H9 (cell line): ENCODE measurements around the gene MKRN2OS. TPM values are rescaled to one million over a fixed set of nuclear protein-coding genes. Genes with fewer than 3 reads are reported as not detected.
A peak's percentile ranks its signal among the peaks of the same experiment; 100 is the strongest.

Experiments used
- DNase-seq: peaks from one replicate; pipeline ENCODE4 v3.0.0-alpha.2; 2017
- H2AFZ ChIP-seq: one replicate; pipeline ENCODE4 v1.6.1; 2013; ENCODE audit warnings: mild to moderate bottlenecking, low read length, control low read depth, moderate library complexity
- H2AK5ac ChIP-seq: 2 replicates; pipeline ENCODE4 v1.6.1; 2013; ENCODE audit warnings: low read length, control low read depth, mixed read lengths; ENCODE audit not compliant: insufficient read length
- H2BK120ac ChIP-seq: one replicate; pipeline ENCODE4 v1.6.1; 2013; ENCODE audit warnings: low read depth, mild to moderate bottlenecking, low read length, control low read depth, inconsistent platforms; ENCODE audit not compliant: poor library complexity, severe bottlenecking
- H2BK12ac ChIP-seq: 2 replicates; pipeline ENCODE4 v1.6.1; 2013; ENCODE audit warnings: low read length, control low read depth, mixed read lengths, low read depth; ENCODE audit not compliant: insufficient read length
- H2BK15ac ChIP-seq: 2 replicates; pipeline ENCODE4 v1.6.1; 2013; ENCODE audit warnings: low read depth, low read length, control low read depth
- H2BK20ac ChIP-seq: one replicate; pipeline ENCODE4 v1.6.1; 2013; ENCODE audit warnings: low read depth, mild to moderate bottlenecking, low read length, control low read depth, inconsistent platforms; ENCODE audit not compliant: poor library complexity, severe bottlenecking
- H2BK5ac ChIP-seq: 2 replicates; pipeline ENCODE4 v1.6.1; 2013; ENCODE audit warnings: low read length, control low read depth, mixed read lengths; ENCODE audit not compliant: insufficient read length
- H3K14ac ChIP-seq: 2 replicates; pipeline ENCODE4 v1.6.1; 2013; ENCODE audit warnings: low read length, control low read depth; ENCODE audit not compliant: insufficient read depth
- H3K18ac ChIP-seq: 2 replicates; pipeline ENCODE4 v1.6.1; 2013; ENCODE audit warnings: low read depth, mild to moderate bottlenecking, mixed read lengths, low read length, control low read depth; ENCODE audit not compliant: insufficient read length
- H3K23ac ChIP-seq: 2 replicates; pipeline ENCODE4 v1.6.1; 2013; ENCODE audit warnings: low read length, control low read depth, mixed read lengths, low read depth; ENCODE audit not compliant: insufficient read length
- H3K23me2 ChIP-seq: 2 replicates; pipeline ENCODE4 v1.6.1; 2013; ENCODE audit warnings: low read depth, mild to moderate bottlenecking, mixed read lengths, low read length, control low read depth; ENCODE audit not compliant: insufficient read length, poor library complexity, severe bottlenecking
- H3K27ac ChIP-seq: 2 replicates; pipeline ENCODE4 v1.5.1; 2013; ENCODE audit warnings: low read length, control low read depth, mixed read lengths, low read depth; ENCODE audit not compliant: insufficient read length
- H3K27me3 ChIP-seq: 2 replicates; pipeline ENCODE4 v1.6.1; 2013; ENCODE audit warnings: low read length, control low read depth, inconsistent platforms; ENCODE audit not compliant: insufficient read depth
- H3K4ac ChIP-seq: 2 replicates; pipeline ENCODE4 v1.6.1; 2013; ENCODE audit warnings: low read depth, mild to moderate bottlenecking, control low read depth, inconsistent platforms, low read length, moderate library complexity
- H3K4me1 ChIP-seq: 2 replicates; pipeline ENCODE4 v1.6.1; 2013; ENCODE audit warnings: low read length, control low read depth, inconsistent platforms; ENCODE audit not compliant: insufficient read depth
- H3K4me2 ChIP-seq: 2 replicates; pipeline ENCODE4 v1.6.1; 2013; ENCODE audit warnings: low read length, control low read depth, mixed read lengths; ENCODE audit not compliant: insufficient read length, insufficient read depth
- H3K56ac ChIP-seq: 2 replicates; pipeline ENCODE4 v1.6.1; 2013; ENCODE audit warnings: low read depth, mild to moderate bottlenecking, mixed read lengths, low read length, control low read depth; ENCODE audit not compliant: insufficient read length
- H3K79me1 ChIP-seq: 2 replicates; pipeline ENCODE4 v1.6.1; 2013; ENCODE audit warnings: low read depth, mild to moderate bottlenecking, moderate library complexity, low read length, control low read depth, inconsistent platforms; ENCODE audit not compliant: insufficient read depth, poor library complexity, severe bottlenecking
- H3K79me2 ChIP-seq: 2 replicates; pipeline ENCODE4 v1.6.1; 2013; ENCODE audit warnings: low read length, control low read depth, inconsistent platforms; ENCODE audit not compliant: insufficient read depth
- H3K9ac ChIP-seq: 2 replicates; pipeline ENCODE4 v1.6.1; 2013; ENCODE audit warnings: low read length, control low read depth, mixed read lengths; ENCODE audit not compliant: insufficient read length; ENCODE audit errors: extremely low read depth
- H3K9me3 ChIP-seq: one replicate; pipeline ENCODE4 v1.6.1; 2013; ENCODE audit warnings: low read depth, low read length, inconsistent platforms; ENCODE audit not compliant: control insufficient read depth
- H3T11ph ChIP-seq: one replicate; pipeline ENCODE4 v1.6.1; 2013; ENCODE audit warnings: mild to moderate bottlenecking, low read length, control low read depth, inconsistent platforms
- H4K20me1 ChIP-seq: one replicate; pipeline ENCODE4 v1.6.1; 2013; ENCODE audit not compliant: control insufficient read depth, insufficient read length, insufficient read depth
- H4K5ac ChIP-seq: 2 replicates; pipeline ENCODE4 v1.6.1; 2013; ENCODE audit warnings: low read depth, mild to moderate bottlenecking, mixed read lengths, low read length, control low read depth; ENCODE audit not compliant: insufficient read length
- H4K8ac ChIP-seq: replicated peaks from 2 replicates; pipeline ENCODE4 v1.6.1; 2013; ENCODE audit warnings: low read length, control low read depth, mixed read lengths, low read depth; ENCODE audit not compliant: insufficient read length
- H4K91ac ChIP-seq: 2 replicates; pipeline ENCODE4 v1.6.1; 2013; ENCODE audit warnings: low read depth, mild to moderate bottlenecking, moderate library complexity, mixed read lengths, low read length, control low read depth; ENCODE audit not compliant: insufficient read length
- H3K27ac Mint-ChIP-seq, 3 experiments: 2 replicates in 2 of 3; 3 replicates in 1 of 3; pipeline ENCODE4 v1.8.0; 2020 to 2021; ENCODE audit warnings: mixed read lengths in 3 of 3, mild to moderate bottlenecking in 1 of 3, moderate library complexity in 1 of 3
- H3K27me3 Mint-ChIP-seq: 2 replicates; pipeline ENCODE4 v1.8.0; 2021; ENCODE audit warnings: low read depth, mild to moderate bottlenecking, moderate library complexity, mixed read lengths
- H3K36me3 Mint-ChIP-seq, 3 experiments: 2 replicates in 2 of 3; 3 replicates in 1 of 3; pipeline ENCODE4 v1.8.0; 2020 to 2021; ENCODE audit warnings: low read depth in 3 of 3, mixed read lengths in 3 of 3; ENCODE audit not compliant: insufficient read depth in 1 of 3
- H3K4me1 Mint-ChIP-seq, 2 experiments: 2 replicates each; pipeline ENCODE4 v1.8.0; 2020; ENCODE audit warnings: mixed read lengths in 2 of 2
- H3K4me3 Mint-ChIP-seq, 2 experiments: 2 replicates in 1 of 2; 3 replicates in 1 of 2; pipeline ENCODE4 v1.8.0; 2020 to 2021; ENCODE audit warnings: mild to moderate bottlenecking in 2 of 2, mixed read lengths in 2 of 2, moderate library complexity in 1 of 2
- H3K9me3 Mint-ChIP-seq, 2 experiments: 2 replicates in 1 of 2; 3 replicates in 1 of 2; pipeline ENCODE4 v1.8.0; 2020; ENCODE audit warnings: mild to moderate bottlenecking in 2 of 2, mixed read lengths in 2 of 2, moderate library complexity in 1 of 2
- CTCF ChIP-seq: fragments of 200-600 bp; sonication (generic); conservative IDR thresholded peaks from 3 replicates; pipeline ENCODE4 v1.8.0; 2021; ENCODE audit warnings: antibody characterized with exemption, mild to moderate bottlenecking
- WGBS: extraction: QIAGEN DNeasy Blood & Tissue Kit; methylation state at CpG from one replicate; pipeline ENCODE4 v1.1.7; 2013; ENCODE audit warnings: missing lambda C conversion rate, low lambda C conversion rate, mixed read lengths; ENCODE audit not compliant: insufficient read length; ENCODE audit errors: extremely low coverage; 5-methylcytosine and 5-hydroxymethylcytosine counted together
- total RNA-seq: library from RNA; stranded (reverse); gene quantifications from 2 replicates; pipeline ENCODE4 v1.2.1, GENCODE V29; 2021

MKRN2OS gene
- total RNA-seq, 1 experiment from 2014 or later, result 0.44 TPM

GRCh38 chr3:12559520-12559919 is 14.2 kb upstream of the MKRN2OS start:
- DNase-seq, result no peak
- H3T11ph ChIP-seq, result no peak overlapping the region
- no peaks in the 10 kb centered on the region for H3K27me3 ChIP-seq
- no peak overlapping the region for H2BK120ac ChIP-seq
- H3K79me2 ChIP-seq, result peaks cover 42% of the 10 kb centered on the region; the same call in 1 of the 2 replicates
- no peak overlapping the region for H3K4me2 ChIP-seq
- no peak overlapping the region for H3K18ac ChIP-seq
- Mint-ChIP-seq H3K36me3 (no peaks in the 10 kb centered on the region), H3K4me1 (peaks cover 50 to 52% of the 10 kb centered on the region in 2 experiments), H3K4me3 (peak overlapping the region in 1 of 2 experiments; percentile 44; a peak in 1 of 5 replicates), H3K9me3 (no peaks in the 10 kb centered on the region), H3K27ac (no peak overlapping the region), H3K27me3 (no peaks in the 10 kb centered on the region)
- no peak overlapping the region for H2BK20ac ChIP-seq
- no peak overlapping the region for H3K9ac ChIP-seq
- no peak overlapping the region for H2BK12ac ChIP-seq
- no peak for TF ChIP-seq CTCF
- no peak overlapping the region for H3K27ac ChIP-seq
- WGBS, result no CpG with 5 or more reads among the region's 3 CpGs
- H3K14ac ChIP-seq, result no peak overlapping the region
- H3K23me2 ChIP-seq, result peaks cover 6% of the 10 kb centered on the region
- H4K20me1 ChIP-seq, result no peaks in the 10 kb centered on the region
- no peak overlapping the region for H2AFZ ChIP-seq
- no peaks in the 10 kb centered on the region for H3K9me3 ChIP-seq
- H2BK5ac ChIP-seq, result no peak overlapping the region
- H3K79me1 ChIP-seq, result peaks cover 19% of the 10 kb centered on the region
- no peaks in the 10 kb centered on the region for H3K4me1 ChIP-seq
- H2BK15ac ChIP-seq, result no peak overlapping the region
- H4K91ac ChIP-seq, result no peak overlapping the region
- no peak overlapping the region for H3K4ac ChIP-seq
- no peak overlapping the region for H3K23ac ChIP-seq
- no peak overlapping the region for H3K56ac ChIP-seq
- no peak overlapping the region for H4K8ac ChIP-seq
- no peak overlapping the region for H4K5ac ChIP-seq
- H2AK5ac ChIP-seq, result no peak overlapping the region
